Tibial nerve (tissue), 4 donors: Measurements from ENCODE around the gene PUSL1. TPM values are rescaled to one million over a fixed set of nuclear protein-coding genes. Genes with fewer than 3 reads are reported as not detected.

Experiments
- DNase-seq, 2 donors: peaks; one replicate each; pipeline ENCODE4 v3.0.0-alpha.2; 2019; ENCODE audit warnings: low spot score in 2 of 2
- H3K27ac ChIP-seq, 4 donors: fragments of 200-600 bp; sonication (generic) in 3 of 4; one replicate each; pipeline ENCODE4 v1.5.1; 2017 to 2019; ENCODE audit warnings: mild to moderate bottlenecking in 1 of 4
- H3K27me3 ChIP-seq, 2 donors: fragments of 200-600 bp; sonication (generic) in 1 of 2; one replicate each; pipeline versions ENCODE4 v1.5.1 to v1.6.0; 2017 to 2019
- H3K36me3 ChIP-seq, 3 donors: fragments of 200-600 bp; sonication (generic); one replicate each; pipeline ENCODE4 v1.5.1; 2018 to 2019
- H3K4me1 ChIP-seq, 4 donors: fragments of 200-600 bp; sonication (generic) in 3 of 4; one replicate each; pipeline ENCODE4 v1.5.1; 2017 to 2019
- H3K4me3 ChIP-seq, 4 donors: fragments of 200-600 bp; sonication (generic) in 3 of 4; one replicate each; pipeline ENCODE4 v1.5.1; 2017 to 2019; ENCODE audit warnings: mild to moderate bottlenecking in 1 of 4, moderate library complexity in 1 of 4
- H3K9me3 ChIP-seq, 4 donors: fragments of 200-600 bp; sonication (generic) in 3 of 4; one replicate each; pipeline ENCODE4 v1.5.1; 2017 to 2019
- EP300 ChIP-seq, 2 donors: sonication (generic); formaldehyde crosslinking; IDR thresholded peaks; one replicate each; pipeline ENCODE4 v1.6.1; 2017; ENCODE audit warnings: antibody characterized with exemption in 2 of 2, mild to moderate bottlenecking in 1 of 2
- POLR2A ChIP-seq, 2 donors: fragments of 450-650 bp; IDR thresholded peaks; one replicate each; pipeline ENCODE4 v1.6.1; 2017; ENCODE audit warnings: antibody characterized with exemption in 2 of 2, mild to moderate bottlenecking in 2 of 2, moderate library complexity in 2 of 2
- WGBS, 2 donors: methylation state at CpG; one replicate each; pipeline ENCODE4 v1.1.5; 2018; 5-methylcytosine and 5-hydroxymethylcytosine counted together
- total RNA-seq, 4 donors: library from RNA; depleted of rRNA; stranded (reverse); fragments of >200 nt; gene quantifications; one replicate each; pipeline ENCODE4 v1.1.0, GENCODE V29; 2016
- TF ChIP-seq, protein P1 (sequence below), 5 experiments: fragments of 200-600 bp in 3 of 5; fragments of 450-650 bp in 2 of 5; sonication (generic) in 3 of 5; IDR thresholded peaks; one replicate each; pipeline ENCODE4 v1.5.1; 2016 to 2019; ENCODE audit warnings: antibody characterized with exemption in 5 of 5, mild to moderate bottlenecking in 3 of 5, moderate library complexity in 2 of 5

PUSL1 gene
- total RNA-seq, 4 donors from 2014 or later, result 17.5 to 22.2 (median 19.7) TPM

DNA sequence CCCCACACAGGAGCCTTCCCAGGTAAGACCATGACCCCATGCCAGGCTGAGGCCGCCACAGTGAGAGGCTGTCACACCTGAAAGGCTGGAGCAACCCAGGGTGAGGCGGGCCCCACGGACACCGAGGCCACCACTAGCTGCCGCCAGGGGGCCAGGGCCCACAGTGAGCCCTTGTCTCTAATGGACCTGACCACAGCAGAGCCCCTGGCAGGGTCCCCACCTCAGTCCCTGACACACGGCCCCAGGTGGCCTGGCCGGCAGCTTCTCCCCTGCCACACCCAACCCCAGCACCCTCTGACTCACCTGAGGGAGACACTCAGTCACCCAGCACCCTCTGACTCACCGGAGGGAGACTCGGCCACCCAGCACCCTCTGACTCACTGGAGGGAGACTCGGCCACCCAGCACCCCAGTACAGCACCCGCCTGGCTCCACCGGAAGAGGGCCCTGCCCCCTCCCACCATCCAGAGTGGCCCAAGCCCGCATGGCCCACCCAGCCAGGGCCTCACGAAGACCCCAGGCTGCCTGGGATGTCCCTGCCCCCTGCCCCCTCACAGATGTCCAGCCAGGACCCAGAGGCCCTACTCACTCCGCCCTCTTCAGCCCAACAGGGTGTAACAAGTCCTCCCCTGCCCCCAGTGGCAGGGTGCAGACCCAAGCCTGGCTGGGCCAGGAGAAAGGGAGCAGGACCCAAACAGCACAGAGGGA lies 36.4 kb downstream of the PUSL1 start:
- H3K9me3 ChIP-seq, result no peaks in the 10 kb centered on the region
- H3K27me3 ChIP-seq, result no peaks in the 10 kb centered on the region
- H3K27ac ChIP-seq, result peak overlapping the region in 3 of 4 donors; percentile 60 to 91 (median 72)
- peaks cover 0 to 25% (median 0%) of the 10 kb centered on the region in 3 donors for H3K36me3 ChIP-seq
- peak overlapping the region in 1 of 4 donors; percentile 19 for H3K4me3 ChIP-seq
- H3K4me1 ChIP-seq, result peaks cover 0 to 63% (median 45%) of the 10 kb centered on the region in 4 donors
- WGBS, 2 donors, result 63 to 80% methylated on average over 3 to 12 of the region's 15 CpGs
- TF ChIP-seq POLR2A (IDR thresholded peaks at IDR 0.05) (no peak), EP300 (IDR thresholded peaks at IDR 0.05) (no peak)
- TF ChIP-seq, protein P1, sequence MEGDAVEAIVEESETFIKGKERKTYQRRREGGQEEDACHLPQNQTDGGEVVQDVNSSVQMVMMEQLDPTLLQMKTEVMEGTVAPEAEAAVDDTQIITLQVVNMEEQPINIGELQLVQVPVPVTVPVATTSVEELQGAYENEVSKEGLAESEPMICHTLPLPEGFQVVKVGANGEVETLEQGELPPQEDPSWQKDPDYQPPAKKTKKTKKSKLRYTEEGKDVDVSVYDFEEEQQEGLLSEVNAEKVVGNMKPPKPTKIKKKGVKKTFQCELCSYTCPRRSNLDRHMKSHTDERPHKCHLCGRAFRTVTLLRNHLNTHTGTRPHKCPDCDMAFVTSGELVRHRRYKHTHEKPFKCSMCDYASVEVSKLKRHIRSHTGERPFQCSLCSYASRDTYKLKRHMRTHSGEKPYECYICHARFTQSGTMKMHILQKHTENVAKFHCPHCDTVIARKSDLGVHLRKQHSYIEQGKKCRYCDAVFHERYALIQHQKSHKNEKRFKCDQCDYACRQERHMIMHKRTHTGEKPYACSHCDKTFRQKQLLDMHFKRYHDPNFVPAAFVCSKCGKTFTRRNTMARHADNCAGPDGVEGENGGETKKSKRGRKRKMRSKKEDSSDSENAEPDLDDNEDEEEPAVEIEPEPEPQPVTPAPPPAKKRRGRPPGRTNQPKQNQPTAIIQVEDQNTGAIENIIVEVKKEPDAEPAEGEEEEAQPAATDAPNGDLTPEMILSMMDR (IDR thresholded peaks at IDR 0.05), result peak in 3 of 5 experiments; percentile 13 to 30 (median 20)
- DNase-seq, result no peak

DNA sequence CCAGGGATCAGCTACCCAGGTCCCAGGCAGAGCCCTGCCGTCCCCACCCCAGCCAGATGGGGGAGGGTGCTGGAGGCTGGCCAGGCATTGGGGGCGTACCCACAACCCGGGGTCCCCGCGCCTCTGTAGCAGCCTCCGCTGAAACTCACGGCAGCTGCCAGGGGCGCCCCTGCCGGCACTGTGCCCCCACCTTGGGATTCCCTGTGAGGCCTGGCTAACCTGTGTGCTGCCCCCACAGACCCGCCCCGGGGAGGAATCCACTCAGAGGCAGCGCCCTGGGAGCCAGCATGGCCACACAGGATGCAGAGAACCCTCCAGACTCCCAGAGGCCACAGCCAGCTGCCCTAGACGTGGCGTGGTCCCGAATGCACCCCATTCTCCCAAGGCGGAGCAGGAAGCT lies 37.0 kb downstream of the PUSL1 start:
- TF ChIP-seq, protein P1 (IDR thresholded peaks at IDR 0.05), result no peak
- no peak for TF ChIP-seq POLR2A (IDR thresholded peaks at IDR 0.05)
- H3K36me3 ChIP-seq, result peaks cover 0 to 19% (median 0%) of the 10 kb centered on the region in 3 donors
- DNase-seq, result no peak
- H3K4me1 ChIP-seq, result peaks cover 0 to 63% (median 45%) of the 10 kb centered on the region in 4 donors
- H3K27ac ChIP-seq, result peak overlapping the region in 3 of 4 donors; percentile 60 to 91 (median 72)
- 27 to 42% methylated on average over 8 to 13 of the region's 16 CpGs for WGBS, 2 donors
- H3K9me3 ChIP-seq, result no peaks in the 10 kb centered on the region
- H3K27me3 ChIP-seq, result no peaks in the 10 kb centered on the region
- peak overlapping the region in 1 of 4 donors; percentile 19 for H3K4me3 ChIP-seq

DNA sequence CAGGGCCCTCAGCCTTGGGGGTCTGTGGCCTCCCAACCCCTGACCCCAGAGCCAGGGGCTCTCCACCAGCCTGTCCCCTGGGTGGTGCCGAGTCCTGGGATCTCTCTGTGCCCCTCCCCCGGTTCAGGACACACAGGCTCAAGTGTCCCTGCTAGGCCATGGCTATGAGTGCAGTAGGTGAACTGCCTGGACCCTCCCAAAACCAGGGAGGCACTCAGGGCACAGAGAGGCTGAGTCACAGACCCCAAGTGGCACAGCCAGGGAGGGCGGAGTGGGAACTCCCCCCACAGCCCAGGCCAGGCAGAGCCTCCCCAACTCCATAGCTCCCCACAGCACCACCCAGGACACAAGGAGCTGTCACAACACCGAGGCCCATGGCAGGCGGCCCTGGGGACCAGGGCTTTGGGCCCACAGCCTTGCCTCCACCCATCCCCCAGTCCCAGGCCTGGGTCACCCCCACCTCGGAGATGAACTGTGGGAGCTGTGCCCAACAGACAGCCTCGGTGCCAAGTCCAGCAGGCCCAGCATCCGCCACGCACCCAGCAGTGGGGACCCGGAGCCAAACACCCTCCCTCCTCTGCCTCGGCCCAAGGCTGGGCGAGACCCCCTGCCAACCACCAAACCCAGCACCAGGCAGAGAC lies 37.6 kb downstream of the PUSL1 start:
- no peaks in the 10 kb centered on the region for H3K27me3 ChIP-seq
- peaks cover 0 to 13% (median 0%) of the 10 kb centered on the region in 3 donors for H3K36me3 ChIP-seq
- DNase-seq, result no peak
- 52 to 68% methylated on average over 6 to 9 of the region's 12 CpGs for WGBS, 2 donors
- no peaks in the 10 kb centered on the region for H3K9me3 ChIP-seq
- peak overlapping the region in 1 of 4 donors; percentile 19 for H3K4me3 ChIP-seq
- TF ChIP-seq, protein P1 (IDR thresholded peaks at IDR 0.05), result no peak
- peak overlapping the region in 3 of 4 donors; percentile 60 to 91 (median 76) for H3K27ac ChIP-seq
- H3K4me1 ChIP-seq, result peaks cover 0 to 63% (median 45%) of the 10 kb centered on the region in 4 donors

DNA sequence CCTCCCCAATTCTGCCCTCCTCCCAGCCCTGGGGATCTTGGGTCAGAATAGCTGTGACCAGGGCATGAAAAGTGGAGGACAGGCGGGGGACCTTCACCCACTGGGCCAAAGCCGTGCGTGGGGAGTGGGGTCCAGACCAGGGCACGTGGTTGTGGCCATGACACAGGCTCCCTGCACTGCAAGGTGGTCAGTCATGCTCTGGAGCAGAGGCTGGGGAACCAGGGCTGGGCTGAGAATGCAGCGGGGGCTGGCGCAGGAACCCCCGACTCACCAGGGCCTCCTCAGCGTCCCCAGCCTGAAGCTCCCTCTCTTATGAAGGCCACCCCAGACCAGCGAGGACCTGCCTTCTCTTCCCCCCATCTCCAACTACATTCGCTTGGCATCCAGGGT lies 38.1 kb downstream of the PUSL1 start:
- no peak for DNase-seq
- TF ChIP-seq, protein P1 (IDR thresholded peaks at IDR 0.05), result no peak
- TF ChIP-seq POLR2A (IDR thresholded peaks at IDR 0.05) (no peak), EP300 (IDR thresholded peaks at IDR 0.05) (no peak)
- Histone ChIP-seq H3K36me3 (peaks cover 0 to 8% (median 0%) of the 10 kb centered on the region in 3 donors), H3K4me1 (peaks cover 0 to 66% (median 47%) of the 10 kb centered on the region in 4 donors), H3K27me3 (no peaks in the 10 kb centered on the region), H3K4me3 (peak overlapping the region in 1 of 4 donors; percentile 1), H3K27ac (peak overlapping the region in 3 of 4 donors; percentile 30 to 91 (median 84)), H3K9me3 (no peaks in the 10 kb centered on the region)
- WGBS, 2 donors, result 81 to 94% methylated on average over 6 to 10 of the region's 10 CpGs
